Activated naive CD8-positive, alpha-beta T cell (primary cell): ENCODE results near the gene SLC30A5.

Experiments
- H3K27ac Mint-ChIP-seq: one replicate; pipeline ENCODE4 v1.8.0; 2021; ENCODE audit warnings: mixed read lengths
- H3K27me3 Mint-ChIP-seq: one replicate; pipeline ENCODE4 v1.8.0; 2021; ENCODE audit warnings: mixed read lengths
- H3K36me3 Mint-ChIP-seq: one replicate; pipeline ENCODE4 v1.8.0; 2021; ENCODE audit warnings: mixed read lengths
- H3K4me1 Mint-ChIP-seq: one replicate; pipeline ENCODE4 v1.8.0; 2021; ENCODE audit warnings: low read depth, mixed read lengths
- H3K4me3 Mint-ChIP-seq: one replicate; pipeline ENCODE4 v1.8.0; 2021; ENCODE audit warnings: mild to moderate bottlenecking, mixed read lengths
- H3K9me3 Mint-ChIP-seq: one replicate; pipeline ENCODE4 v1.8.0; 2021; ENCODE audit warnings: low read depth, mixed read lengths

SLC30A5 gene

GRCh38 chr5:69170495-69170894, 76.7 kb downstream of the SLC30A5 start:
- Mint-ChIP-seq H3K4me3 (no peak overlapping the region), H3K9me3 (no peaks in the 10 kb centered on the region), H3K27ac (no peak overlapping the region), H3K4me1 (peaks cover 22% of the 10 kb centered on the region), H3K36me3 (peaks cover 4% of the 10 kb centered on the region), H3K27me3 (no peaks in the 10 kb centered on the region)

- no peak overlapping the region for H3K27ac Mint-ChIP-seq
- no peaks in the 10 kb centered on the region for H3K9me3 Mint-ChIP-seq
- no peak overlapping the region for H3K4me3 Mint-ChIP-seq
- no peaks in the 10 kb centered on the region for H3K27me3 Mint-ChIP-seq
- H3K36me3 Mint-ChIP-seq, result peaks cover 5% of the 10 kb centered on the region
- H3K4me1 Mint-ChIP-seq, result peaks cover 20% of the 10 kb centered on the region
Measured at GRCh38 chr5:69170969-69171368, 77.2 kb downstream of the SLC30A5 start.
